GM19328 (cell line): ENCODE data around the gene CFAP46.

Experiments used
- ATAC-seq: cut with Tn5 transposase; IDR thresholded peaks from one replicate; pipeline ENCODE4 v1.9.1; 2021; ENCODE audit warnings: mild to moderate bottlenecking, moderate library complexity; ENCODE audit not compliant: unreplicated experiment

Gene CFAP46

DNA sequence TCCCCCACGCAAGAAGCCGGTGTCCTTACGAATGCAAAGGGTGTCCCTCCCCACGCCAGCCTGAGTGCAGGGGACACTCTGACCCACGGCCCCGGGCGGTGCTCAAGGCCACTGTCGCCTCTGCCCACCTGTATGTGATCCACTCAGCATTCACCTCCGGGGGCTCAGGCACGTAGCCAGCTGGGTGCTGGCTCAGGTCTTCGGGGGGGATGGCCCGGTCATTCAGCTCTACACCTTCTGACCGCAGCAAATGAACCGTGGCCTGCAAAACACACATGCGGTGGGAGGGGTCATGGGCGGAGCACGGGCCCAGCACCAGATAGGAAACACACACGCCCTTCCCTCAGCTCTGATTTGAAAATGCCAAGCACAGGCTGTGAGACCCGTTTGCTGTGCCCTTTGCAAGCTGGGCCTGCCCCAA lies 25.9 kb downstream of the CFAP46 start:
- ATAC-seq = no peak

DNA sequence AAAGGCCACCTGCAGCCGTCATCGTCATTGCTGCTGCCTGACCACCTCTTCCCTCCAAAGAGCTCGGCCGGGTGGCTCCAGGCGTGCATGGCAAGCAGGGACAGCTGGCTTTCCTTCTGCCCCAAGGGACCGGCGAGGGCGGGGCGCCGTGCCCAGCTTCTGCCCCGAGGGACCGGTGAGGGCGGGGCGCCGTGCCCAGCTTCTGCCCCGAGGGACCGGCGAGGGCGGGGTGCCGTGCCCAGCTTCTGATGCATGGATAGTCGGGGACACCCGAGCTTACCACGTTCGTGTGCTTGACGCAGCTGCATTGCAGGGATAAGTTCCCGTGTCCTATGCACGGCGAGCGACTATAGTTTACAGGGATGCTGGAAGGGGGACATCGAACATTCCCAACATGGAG lies 27.0 kb downstream of the CFAP46 start:
- no peak for ATAC-seq

DNA sequence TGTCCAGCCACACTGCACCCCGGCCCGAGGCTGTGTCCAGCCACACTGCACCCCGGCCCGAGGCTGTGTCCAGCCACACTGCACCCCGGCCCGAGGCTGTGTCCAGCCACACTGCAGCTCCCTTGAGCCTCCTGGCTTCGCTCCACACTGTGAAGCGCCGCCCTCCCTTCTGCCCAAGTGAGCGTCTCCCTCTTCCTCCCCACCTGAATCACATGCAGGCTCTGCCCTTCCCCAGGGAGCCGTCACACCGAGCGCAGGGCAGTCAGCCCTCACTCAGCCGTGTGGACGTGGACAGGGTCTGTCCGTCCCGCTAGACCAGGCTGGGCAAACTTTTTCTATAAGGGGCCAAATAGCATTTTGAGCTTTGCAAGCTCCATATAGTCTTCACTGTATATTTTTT lies 27.6 kb downstream of the CFAP46 start:
- no peak for ATAC-seq

DNA sequence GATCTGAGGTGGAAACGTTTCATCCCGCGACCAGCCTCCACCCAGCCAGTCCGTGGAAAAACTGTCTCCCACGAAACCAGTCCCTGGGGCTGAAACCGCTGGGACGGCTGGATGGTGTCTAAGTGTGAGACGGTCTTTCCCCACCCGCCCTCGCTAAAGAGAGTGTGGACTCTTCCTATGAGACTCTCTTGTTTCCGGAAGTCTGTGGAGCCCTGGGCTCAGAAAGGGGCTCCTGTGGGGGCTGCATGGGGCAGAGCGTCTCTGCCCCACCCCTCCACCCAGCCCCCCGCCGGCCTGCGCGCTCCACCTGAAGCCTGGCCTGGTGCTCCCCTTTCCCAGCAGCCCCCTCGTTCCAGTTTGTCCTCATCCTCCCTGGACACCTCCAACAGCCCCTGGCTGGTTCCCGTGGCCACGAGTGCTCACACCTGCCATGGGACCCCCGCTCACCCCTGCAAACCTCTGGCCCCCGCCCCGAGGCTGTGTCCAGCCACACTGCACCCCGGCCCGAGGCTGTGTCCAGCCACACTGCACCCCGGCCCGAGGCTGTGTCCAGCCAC lies 28.7 kb downstream of the CFAP46 start:
- no peak for ATAC-seq

DNA sequence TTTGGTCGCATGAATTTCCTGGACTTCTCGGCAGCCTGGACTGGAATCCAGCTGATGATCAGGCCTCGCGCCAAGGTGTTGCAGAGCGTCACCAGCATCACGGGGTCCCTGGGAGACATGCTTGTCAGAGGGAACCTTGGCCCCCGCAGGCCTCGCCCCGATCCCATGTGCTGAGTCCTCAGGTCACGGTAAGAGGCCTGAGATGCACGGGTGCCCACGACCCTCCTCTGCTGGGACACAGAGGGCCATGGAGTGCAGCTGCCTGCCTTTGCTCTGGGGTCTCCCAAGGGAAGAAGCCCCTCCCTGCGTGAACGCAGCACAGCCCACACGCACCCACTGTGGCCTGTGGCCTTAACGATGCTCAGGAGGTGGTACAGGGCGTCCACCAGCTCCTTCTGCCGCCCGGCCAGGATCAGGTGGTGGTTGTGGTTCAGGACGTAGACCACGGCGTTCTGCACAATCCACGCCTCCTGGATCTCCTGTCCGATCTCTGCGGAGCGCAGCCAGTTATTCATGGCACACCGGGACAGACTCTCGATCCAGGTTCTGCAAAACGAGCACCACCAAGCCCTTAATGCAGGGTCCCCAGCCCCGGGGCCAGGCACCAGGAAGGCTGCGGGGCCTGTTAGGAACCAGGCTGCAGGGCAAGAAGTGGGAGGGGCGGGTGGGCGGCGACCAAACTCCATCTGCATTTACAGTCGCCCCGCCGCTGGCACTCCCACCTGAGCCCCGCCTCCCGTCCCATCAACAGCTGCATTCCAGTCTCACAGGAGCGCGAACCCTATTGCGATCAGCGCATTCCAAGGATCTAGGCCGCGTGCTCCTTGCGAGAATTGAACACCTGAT lies 29.4 kb downstream of the CFAP46 start:
- no peak for ATAC-seq

DNA sequence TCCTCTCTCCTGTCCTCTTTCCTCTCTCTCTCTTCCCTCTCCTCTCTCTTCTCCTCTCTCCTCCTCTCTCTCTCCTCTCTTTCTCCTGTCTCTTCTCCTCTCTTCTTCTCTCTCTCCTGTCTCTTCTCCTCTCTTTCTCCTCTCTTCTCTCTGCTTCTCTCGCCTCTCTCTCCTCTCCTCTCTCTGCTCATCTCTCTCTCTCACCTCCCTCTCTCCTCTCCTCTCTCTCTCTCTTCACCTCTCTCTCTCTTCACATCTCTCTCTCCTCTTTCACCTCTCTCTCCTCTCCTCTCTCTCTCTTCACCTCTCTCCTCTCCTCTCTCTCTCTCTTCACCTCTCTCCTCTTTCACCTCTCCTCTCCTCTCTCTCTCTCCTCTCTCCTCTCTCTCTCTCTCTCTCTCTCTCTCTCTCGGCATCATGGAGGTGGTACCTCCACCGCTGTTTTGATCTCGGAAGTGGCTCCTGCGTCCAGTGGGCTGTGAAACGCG lies 30.1 kb downstream of the CFAP46 start:
- no peak for ATAC-seq

DNA sequence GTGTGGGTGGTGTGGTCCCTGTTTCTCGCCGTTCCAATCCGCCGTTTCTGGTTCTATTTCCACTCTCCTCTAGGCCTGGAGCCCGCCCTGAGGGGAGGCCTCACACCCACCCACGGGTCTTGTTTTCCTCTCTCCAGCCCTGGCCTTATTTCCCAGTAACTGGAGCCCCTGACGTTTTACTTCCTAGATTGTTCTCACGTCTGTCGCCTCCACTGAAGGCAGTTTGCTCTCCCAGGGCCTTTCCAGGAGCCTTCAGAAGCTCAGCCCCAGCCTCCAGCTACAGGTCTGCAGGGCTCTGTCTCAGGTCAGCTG lies 30.6 kb downstream of the CFAP46 start:
- no peak for ATAC-seq

DNA sequence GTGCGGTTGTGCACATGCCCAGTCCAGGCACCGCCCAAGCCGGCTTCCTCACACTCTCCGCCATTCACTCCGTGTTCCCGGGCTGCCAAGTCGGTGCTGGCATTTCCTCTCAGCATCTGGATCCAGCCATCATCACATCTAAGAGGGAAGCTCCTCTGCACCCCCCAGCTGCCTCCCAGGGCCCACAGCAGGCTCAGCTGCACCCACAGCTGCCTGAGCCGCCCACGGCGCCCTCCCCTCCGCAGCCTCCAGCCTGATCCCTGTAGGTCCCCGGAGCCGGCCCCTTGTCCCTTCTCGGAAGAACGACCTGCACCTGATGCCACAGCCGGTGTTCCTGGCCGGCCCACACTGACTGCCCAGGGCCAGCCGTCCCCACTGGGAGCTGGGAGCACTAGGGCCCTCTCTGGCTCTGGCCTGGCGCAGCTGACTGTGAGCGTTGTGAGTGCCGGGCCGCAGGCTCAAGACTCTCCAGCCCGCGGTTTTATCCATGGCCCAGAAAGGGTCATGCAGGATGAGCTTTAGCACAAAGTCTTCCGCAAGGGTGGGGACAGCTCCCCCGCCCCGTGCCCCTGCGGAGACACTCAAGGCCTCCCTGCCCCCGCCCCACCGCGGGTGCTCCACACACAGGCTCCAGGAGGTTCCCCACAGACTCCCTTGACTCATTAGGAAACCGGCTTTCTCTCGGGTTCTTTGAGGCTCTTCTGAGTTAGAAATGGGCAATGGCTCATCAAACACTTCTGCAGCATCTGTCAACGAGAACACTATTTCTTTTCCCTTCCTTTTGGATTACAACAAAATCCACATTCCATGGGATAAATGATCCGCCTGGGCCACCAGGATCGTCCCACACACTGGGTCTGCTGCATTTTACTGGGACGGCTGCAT lies 31.2 kb downstream of the CFAP46 start:
- no peak for ATAC-seq

DNA sequence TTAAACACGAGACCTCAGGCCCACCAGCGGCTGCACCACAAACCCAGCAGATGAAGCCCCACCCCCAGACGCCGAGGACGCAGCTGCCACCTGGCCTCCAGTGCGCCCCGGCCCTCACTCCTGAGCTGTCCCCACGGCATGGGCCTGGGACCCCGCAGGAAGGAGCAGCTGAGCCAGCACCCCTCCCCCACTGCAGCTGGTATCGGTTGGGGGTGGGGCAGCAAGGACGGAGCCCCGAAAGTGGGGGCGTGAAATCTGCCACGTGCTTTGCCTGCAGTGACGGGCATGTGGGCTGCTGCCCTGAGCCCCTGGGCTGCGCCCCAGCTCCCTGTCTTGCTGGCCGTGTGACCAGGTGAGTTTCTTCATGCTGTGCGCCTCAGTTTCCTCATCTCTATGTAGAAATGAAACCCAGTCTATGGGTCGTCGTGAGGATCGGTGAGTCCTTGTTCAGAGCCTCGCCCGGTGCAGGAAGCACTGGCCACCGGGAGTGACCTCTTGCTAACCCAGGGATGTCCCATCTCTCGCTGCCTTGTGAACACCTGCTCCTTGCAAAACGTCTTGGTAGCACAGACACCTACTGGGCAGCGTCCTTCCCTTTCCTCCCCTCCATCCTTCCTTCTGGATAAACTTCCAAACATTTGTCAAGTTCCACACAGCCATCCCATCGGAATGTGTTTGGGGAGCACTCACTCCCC lies 32.0 kb downstream of the CFAP46 start:
- ATAC-seq = no peak

DNA sequence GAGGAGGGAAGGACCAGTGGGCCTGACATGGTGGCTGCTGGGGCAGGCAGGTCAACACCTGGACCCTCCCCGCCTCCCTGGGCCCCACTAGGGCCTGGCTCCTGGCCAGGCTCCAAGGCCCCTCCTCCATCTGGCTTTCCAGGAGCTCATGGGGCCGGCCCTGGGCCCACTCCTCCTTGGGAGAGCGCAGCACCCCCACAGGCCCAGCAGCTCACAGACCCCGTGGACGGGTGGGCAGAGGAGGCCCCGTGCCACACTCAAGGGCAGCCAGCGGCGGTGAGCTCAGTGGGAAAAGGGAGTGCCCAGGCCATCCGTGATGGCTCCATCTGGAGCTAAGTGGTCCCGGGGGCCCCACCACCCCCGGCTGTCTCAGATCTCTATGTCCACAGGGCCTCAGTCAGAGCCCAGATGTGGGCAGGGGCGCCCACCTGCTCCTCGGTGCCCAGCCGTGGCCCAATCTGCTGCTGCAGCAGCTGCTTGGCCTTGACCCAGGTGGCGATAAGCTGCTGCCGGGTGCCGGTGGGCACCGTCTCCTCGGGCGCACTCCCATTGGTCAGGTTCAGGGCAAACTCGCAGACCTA lies 32.8 kb downstream of the CFAP46 start:
- ATAC-seq = no peak

DNA sequence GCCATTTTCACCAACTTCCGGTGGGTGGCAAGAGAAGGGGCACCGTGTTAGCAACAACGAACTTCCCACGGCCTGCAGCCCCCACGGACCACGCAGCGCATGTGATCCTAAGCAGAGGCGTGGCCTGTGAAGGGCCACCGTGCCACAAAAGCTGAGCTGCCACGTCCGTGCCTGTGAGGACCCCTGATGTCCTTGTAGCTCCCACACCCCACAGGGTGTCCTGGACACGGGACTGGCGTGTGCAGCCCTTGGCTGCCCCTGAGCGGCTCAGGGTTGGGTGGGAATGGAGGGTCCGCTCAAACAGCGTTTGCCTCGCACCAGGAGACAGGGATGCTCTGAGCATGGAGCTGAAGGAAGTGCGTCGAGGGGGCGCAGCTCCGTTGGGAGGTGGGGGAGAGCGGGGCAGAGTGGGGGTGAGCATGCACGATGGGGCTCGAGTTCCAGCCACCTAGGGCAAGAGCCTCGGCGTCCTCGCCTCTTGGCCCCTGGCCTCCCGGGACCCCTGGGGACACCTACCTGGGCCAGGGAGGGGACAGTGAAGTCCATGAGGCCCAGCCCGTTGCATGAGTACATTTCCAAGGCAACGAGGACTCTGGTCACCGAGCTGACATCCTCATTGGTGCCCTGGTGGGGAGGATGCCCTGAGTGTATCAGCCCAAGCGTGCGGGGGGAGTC lies 33.6 kb downstream of the CFAP46 start:
- ATAC-seq = no peak

DNA sequence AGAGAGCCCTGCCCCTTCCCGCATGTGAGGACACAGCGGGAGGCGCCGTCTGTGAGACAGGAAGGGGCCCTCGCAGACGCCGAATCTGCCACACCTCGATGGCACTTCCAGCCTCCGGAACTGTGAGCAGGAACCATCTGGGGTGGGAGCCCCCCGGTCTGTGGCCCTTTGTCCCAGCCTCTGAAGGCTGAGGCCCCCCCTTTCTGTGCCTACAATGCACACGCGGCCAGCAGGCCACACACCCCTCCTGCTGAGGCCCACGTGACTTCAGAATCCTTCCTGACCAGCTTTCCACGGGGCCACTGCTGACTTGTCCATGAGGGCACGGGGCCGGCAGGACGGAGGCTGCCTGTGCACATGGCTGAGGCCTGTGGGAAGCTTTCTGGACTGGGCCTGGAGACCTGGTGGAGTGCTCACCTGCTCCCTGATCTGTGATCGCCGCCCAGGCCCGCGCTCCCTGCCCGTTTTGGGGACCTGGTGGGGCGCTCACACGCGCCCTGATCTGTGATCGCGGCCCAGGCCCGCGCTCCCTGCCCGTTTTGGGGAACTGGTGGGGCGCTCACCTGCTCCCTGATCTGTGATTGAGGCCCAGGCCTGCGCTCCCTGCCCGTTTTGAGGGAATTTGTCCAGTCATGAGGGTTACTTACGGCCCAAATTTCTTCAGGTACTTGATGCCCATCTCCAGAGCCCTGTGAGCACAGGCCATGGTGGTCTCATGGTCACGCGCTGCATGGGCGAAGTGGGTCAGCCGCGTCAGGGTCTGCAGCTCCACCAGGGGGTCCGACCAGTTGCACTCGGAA lies 34.3 kb downstream of the CFAP46 start:
- ATAC-seq = no peak

DNA sequence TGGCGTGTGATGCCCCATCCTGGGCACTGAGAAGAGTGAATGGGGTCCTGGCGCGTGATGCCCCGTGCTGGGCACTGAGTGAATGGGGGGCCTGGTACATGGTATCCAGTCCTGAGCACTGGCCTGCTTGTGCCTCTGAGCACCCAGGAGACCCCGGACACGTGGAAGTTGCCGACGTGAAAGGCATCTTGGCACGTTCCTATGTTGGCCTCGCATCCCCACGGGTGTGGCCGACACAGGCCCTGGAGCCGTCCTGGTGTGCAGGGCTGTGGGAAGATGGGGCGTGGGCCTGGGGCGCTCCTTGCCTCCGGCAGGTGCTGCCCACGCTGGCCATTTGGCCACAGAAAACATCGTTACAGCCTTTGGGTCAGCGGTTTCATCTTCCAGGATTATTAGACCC lies 35.5 kb downstream of the CFAP46 start:
- ATAC-seq = no peak

DNA sequence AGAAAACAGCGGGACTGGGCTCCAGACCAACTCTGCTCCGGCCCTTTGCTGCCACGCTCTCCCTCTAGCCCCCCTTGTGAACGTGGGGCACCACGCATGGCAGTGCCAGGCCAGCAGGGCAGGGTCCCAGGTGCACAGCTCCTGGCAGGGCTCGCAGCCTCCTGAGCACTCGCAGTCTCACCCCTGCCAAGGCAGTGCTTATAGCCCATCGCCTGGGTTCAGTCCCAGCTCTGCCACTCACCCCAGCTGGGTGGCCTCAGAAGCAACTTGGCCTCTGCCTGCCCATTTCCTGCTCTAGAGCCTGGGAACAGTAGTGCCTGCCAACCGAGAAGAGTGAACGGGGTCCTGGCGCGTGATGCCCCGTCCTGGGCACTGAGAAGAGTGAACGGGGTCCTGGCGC lies 36.3 kb downstream of the CFAP46 start:
- no peak for ATAC-seq

DNA sequence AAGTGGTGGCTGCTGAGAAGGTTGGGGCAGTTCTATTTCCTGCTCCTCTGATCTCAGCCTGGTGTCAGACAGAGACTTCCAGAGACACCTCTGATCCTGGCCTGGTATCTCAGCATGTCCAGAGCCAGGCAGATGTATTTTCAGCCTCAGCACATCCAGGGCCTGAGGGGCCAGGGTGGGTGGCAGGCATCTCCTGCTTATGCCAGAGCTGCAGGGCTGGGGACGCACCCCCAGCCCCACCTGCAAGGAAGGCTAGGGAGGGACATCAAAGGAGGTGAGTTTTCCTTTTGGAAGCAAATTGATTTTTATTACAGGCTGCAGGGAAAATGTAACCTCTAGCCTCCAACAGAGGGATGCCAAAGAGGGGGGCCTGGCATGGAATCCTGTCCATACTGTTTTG lies 36.7 kb downstream of the CFAP46 start:
- ATAC-seq = no peak

DNA sequence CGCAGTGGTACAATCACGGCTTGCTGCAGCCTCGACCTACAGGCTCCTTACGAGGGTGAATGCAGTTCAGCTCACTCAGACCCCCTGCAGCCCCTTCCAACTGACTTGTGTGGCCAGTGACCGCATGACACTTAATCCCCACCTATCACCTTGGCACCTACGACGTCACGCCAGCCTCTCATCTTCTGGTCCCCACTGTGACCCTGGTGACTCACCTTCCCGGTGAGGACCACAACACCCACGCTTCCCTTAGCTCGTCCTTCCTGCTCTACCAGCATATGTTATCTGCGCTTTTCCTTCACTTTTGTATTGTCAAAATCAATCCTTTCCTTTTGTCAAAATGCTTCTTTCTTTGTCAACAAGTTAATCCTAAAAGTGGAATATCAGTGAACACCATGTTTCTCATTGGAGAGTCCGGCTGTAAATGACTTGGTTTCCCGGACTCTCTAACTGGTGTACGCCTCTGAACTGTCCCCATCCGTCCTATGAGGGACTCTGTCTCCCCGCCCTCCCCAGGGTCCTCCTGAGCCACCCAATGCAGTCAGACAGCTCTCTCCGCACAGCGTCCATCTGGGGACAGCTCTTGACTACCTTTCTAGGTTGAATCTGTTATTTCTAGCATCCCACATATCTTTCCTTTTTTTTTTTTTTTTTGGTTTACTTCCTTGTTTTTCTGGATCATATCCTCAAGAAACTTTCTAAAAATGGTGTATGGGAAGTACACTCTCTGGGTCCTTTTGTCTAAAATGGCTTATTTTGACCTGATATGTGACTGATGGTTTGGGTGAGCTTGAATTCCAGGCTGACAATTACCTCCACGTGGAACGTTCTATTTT lies 37.3 kb downstream of the CFAP46 start:
- no peak for ATAC-seq

DNA sequence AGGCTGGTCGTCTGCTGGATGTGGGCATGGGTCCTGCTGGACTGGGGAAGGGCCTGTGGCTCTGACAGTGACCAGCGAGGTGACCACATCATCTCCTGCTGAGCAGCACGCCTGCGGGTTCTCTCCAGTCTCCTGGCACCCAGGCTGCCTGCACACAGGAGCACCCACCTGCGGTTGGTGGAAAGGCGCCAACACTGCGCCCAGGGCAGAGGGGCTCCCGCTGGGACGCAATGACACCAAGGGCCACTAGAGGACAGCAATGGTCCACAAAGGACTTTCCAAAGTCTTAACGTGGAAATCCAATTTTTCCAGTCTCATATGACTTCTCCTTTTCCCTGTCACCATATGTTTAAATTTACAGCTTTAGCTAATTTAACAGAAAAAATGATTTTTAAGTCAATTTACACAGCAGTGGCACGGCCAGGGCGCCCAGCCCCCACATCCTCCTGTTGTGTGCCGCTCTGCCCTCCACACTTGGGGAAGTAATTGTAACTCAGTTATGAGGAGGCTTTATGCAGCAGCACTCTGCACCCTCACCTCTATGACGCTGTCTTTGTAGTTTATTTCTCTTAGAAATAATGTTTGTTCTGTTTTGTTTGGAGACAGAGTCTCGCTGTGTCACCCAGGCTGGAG lies 38.1 kb downstream of the CFAP46 start:
- no peak for ATAC-seq
